Activated effector memory CD4-positive, alpha-beta T cell treated with anti-CD3 and anti-CD28 coated beads, Interleukin-2, amount 50 U/mL, for 16 hours (primary cell): ENCODE measurements around the gene ARR3.
"Not testable (repeated sequence)": the region's sequence is repeated elsewhere in the genome, so short reads cannot be mapped to it uniquely, and the experiment has no call there.

Source experiments
- DNase-seq: peaks from one replicate; pipeline ENCODE4 v3.0.0-alpha.2; 2020

Gene ARR3

DNA sequence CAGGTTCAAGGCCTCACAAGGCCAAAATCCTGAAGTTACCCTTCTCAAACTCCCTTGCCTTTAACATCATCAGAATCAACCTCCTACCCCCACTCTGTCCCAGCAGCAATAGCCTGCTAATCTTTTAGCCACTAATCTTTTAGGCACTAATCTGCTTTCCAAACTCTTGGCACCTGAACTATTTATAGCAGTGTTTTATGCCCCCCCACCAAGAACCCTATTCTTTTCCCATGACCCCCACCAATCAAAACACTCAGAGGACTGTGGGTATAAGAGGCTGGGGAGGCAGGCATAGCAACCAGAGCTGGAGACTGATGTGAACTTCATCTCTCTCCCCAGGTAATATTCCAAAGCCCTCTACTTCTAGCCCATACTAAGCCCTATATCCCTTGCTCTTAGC, at the start of gene ARR3:
TSS of gene ARR3 (plus strand) at position 301 of the 400 bp plus-strand sequence. CDS start 1,052 bp downstream, outside the sequence.
- no peak for DNase-seq

DNA sequence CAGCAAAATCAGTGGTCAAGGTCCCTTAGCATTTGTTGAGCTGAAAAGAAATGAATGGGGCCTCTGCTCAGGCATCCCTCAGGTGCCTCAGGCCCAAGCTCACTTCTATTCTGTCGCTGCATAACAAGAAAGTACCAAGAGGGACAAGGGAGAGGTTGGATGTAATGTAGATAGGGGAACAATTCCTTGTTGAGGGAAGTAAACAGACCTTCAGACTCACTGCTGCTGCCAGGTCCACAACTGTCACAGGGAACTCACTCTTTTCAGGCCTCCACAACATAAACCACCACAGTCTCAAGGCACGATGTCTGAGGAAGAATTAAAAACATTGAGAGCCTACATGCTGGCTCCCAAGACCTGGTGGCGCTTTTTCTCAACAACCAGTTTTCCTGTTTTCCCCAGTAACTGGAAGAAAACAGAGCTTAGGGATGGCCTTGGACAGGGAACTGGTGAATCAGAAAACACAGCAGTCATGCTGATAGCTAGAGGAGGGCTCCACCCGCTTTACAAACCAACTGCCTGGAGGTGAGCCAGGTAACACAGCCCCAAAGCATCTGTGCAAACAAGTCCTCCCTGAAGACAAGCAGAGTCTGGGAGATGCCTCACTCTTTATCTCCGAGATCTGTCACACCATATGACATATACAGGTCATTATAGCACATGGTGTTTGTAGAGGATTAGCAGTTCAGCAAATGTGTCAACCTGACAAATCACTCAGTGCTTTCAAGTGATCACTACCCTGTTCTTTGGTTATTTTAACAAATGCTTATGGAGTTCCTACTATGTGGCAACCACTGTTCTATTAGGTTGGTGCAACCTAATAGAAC, 48.0 kb upstream of the ARR3 start:
- DNase-seq: no peak

DNA sequence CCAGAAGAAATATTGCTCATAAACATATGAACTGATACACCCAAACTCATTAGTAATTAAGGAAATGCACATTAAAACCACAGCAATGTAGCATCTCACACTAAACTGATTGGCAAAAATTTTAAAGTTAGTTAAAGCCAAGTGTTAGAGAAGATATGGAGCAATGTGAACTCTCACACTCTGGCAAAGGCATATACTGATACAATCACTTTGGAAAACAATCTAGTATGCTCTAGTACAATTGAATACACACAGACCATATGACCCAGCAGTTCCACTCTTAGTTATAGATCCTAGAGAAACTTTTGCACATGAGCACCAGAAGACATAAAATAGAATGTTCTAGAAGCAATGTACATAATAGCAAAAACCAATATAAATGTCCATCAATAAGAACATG, 42.1 kb upstream of the ARR3 start:
- no peak for DNase-seq

DNA sequence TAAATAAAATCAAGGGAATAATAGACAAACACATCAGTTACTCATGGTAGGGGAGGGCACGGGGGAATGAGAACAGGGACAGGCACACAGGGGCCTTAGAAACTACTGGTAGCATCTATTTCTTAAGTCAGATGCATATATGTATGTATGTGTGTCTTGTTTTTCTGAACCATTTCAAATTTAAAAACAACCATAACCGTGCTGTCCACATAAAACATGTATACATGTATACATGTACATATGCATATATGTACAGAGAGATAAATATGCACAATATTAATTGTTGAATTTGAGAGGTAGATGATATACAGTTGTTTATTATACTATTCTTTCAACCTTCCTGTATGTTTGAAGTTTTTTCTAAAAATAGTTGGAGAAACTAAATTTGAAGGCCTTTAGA, 41.4 kb upstream of the ARR3 start:
- no peak for DNase-seq

DNA sequence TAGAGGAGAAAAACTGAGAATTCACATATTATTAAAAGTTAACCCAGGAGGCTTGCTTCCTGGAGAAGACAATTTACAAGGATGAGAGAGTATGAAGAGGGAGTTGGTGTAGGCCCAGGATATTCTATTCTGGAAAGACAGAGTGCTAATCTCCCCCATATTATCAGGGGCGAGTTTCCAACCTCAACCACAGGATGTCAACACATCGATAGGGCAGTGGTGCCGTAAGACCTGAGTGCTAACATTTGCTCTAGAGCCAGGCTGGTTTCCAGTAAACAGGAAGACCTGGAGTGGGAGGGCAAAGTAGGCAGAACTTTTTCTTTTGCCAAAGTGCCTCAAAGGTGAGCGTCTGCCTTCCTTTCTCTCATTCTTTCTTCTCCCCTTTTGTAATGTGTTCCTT, 36.5 kb upstream of the ARR3 start:
- no peak for DNase-seq

DNA sequence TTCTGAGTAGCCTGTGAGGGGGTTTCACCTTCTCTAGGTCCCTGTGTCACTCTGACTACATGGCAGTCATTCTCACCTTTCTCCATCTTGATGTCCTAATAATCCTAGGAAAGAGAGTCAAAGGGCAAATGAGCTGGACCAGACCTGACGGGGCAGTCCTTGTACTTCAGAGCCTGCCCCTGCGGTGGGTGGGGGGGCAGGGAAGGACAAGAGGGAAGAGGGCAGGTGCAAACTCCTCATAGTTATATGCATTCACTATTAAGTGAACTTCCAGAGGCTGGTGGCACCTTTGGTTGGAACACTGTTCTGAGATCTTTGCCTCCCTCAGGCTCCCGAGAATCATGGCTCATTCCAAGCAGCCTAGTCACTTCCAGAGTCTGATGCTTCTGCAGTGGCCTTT, 33.8 kb upstream of the ARR3 start, which contains the start of gene AWAT1:
TSS of gene AWAT1 (plus strand) at position 301 of the 400 bp plus-strand sequence. CDS start at position 342, 41 bp downstream.
- no peak for DNase-seq

DNA sequence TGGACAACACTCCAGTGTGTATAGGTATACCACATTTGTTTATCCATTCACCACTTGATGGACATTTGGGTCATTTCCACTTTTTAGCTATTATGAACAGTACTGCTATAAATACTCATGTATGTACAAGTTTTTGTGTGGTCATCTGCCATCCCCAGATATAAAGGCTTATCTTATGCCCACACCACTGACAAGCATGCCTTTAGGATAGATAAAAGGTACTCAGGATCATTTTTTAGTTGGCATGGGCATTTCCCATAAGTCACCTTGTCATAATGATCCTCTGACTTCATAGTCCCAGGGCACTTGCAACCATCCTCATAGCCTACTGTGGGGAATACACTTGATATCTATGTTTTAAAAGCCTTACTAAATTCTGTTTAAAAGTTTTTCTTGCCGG, 27.4 kb upstream of the ARR3 start:
- DNase-seq: no peak

DNA sequence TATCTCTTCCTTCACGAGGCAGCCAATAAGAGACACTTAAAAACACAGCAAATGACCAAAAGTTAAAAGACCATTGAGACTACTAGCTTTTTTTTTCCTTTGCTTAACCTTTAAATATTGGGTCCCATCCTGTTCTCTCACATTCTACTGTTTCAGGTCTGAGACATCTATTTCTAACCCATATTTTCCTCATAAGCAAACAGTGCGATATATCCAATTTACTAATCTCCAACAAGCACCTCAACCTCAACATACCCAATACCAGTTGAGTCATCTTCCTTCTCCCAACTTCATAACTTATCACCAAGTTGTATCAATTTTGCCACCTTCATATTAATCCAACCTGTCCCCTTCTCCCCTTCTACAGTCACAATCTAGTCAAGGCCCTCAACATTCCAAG, 26.6 kb upstream of the ARR3 start:
- DNase-seq: no peak

DNA sequence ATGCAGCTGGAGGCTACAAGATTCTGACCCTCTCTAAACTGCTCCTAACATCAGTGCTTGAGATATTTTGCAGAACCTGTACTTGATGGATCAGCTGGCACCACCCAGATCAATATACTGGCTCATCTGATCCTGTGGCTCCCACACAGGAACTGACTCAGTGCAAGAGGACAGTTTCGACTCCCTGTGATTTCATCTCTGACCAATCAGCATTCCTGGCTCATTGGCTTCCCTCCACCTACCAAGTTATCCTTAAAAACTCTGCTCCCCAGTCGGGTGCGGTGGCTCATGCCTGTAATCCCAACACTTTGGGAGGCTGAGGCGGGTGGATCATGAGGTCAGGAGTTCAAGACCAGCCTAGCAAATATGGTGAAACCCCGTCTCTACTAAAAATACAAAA, 24.5 kb upstream of the ARR3 start:
- not testable (repeated sequence) for DNase-seq

DNA sequence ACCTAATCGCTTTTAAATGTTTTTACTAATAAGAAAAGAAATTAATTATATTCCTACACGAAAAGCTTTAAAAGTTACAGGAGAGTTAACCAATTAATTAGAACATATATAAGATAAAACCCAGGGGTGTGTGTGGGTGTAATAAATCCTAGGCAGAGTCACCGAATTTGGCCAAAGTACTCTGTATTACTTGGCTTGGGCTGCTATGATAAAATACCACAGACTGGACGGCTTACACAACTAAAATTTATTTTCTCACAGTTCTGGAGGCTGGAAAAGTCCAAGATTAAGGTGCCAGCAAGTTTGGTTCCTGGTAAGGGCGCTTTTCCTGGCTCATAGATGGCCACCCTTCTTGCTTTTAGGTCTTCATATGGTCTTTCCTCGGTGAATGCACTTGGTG, 23.3 kb upstream of the ARR3 start:
- DNase-seq: no peak

DNA sequence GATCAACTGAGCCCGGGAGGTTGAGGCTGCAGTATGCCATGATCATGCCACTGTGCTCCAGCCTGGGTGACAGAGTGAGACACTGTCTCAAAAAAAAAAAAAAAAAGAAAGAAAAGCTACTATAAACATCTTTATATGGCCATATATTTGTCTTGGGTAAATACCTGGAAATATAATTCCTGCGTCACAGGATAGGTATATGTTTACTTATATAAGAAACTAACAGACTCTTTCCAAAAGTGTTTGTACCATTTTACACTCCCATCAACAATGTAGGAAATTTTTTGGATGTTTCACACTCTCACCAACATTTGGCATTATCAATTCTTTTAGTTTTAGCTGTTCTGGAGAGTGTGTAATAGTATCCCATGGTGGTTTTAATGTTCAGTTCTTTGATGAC, 20.9 kb upstream of the ARR3 start:
- no peak for DNase-seq

DNA sequence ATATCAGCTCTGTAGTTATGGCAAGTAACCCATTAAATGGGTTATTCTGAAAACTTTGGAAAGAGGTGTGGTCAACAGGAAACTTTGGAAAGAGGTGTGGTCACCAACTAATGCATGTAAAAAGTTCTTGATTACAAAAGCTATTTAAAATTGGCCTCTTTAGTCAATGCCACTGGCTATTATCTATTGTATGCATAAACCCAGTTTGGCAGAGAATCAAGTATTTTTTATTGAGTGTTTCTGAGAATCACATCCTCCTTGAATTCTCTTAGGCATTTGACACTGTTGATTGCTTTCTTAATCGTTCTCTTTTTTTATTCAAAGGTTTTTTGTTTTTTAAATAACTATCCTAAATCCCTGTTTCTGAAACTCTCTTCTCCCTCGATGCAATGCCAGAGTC, 15.6 kb upstream of the ARR3 start:
- DNase-seq: no peak

DNA sequence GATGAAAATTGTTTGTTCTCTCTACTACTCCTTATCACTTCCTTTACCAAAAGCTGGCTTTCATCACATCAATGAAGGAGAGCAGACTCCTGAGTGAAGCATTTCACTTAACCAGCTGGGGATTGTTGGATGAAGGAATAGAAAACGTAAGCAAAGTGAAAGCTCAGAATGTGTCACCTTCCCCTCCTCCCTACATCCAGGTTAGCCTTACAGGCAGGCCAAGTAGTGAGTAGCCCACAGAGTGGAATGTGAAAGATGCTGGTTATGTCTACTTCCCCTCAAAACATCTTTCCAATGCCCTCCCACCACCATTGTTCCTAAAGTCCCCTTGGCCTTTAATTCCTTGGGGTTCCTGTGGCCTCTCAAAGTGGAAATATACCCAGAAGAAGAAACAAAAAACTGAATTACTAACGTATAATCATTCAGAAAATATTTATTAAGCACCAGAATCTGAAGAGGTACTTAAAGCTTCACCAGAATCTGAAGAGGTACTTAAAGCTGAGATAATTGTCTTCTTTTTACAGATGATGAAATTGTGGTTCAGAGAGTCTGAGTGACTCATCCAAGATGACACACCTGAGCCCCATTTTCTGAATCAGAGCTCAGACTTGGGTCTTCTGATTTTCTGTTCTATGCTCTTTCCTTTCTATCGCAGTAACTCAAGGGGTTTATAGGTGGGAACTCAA, 14.6 kb upstream of the ARR3 start:
- no peak for DNase-seq

DNA sequence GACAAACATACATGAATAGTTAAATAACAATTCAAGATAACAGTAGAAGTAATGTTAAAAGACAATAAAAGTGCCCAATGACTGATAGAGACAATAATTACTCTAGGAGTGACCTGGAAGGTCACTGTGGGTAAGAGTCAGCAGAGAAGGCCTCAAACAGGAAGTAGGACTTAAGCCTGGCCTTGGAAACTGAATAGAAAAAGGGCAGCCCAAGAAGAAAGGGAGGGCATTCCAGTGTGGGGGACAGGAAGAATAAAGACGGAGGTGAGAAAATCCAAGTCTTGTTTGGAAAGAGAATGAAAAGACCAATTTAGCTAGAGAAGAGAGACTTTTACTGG, 14.1 kb upstream of the ARR3 start:
- no peak for DNase-seq

DNA sequence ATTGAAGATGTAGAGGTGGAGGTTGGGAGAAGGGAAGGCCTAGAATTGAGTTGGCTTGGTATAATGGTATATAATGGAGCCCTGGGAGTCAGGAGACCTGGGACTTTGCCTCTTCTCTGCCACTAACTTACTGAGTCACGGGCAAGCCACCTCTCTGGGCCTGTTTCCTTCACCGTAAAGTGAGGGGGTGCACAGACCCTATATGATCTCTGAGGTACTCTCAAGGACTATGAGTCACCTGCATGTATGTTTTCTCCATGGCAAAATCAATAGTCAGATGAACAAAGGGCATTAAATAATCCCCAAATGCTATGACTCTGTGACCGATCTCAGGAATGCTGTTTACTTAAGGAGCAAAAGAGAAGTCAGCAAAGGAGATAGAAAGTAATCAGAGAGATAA, 13.2 kb upstream of the ARR3 start:
- DNase-seq: no peak

DNA sequence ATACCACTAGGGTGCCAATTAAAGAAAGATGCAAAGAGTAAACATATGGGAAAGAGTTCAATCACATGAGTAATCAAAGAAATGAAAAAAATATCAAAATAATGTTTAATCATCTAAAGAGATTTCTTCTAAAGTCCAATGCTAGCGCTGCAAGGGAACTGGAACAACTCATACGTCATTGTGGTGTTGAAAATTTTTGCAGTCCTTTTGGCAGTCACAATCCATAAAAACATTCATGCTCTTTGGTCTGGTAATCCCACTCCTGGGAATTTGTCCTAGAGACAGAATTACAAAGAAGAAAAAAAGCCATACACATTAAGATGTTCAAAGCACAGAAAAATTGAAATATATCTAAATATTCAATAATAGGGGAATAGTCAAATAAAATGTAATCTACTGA, 12.7 kb upstream of the ARR3 start:
- no peak for DNase-seq

DNA sequence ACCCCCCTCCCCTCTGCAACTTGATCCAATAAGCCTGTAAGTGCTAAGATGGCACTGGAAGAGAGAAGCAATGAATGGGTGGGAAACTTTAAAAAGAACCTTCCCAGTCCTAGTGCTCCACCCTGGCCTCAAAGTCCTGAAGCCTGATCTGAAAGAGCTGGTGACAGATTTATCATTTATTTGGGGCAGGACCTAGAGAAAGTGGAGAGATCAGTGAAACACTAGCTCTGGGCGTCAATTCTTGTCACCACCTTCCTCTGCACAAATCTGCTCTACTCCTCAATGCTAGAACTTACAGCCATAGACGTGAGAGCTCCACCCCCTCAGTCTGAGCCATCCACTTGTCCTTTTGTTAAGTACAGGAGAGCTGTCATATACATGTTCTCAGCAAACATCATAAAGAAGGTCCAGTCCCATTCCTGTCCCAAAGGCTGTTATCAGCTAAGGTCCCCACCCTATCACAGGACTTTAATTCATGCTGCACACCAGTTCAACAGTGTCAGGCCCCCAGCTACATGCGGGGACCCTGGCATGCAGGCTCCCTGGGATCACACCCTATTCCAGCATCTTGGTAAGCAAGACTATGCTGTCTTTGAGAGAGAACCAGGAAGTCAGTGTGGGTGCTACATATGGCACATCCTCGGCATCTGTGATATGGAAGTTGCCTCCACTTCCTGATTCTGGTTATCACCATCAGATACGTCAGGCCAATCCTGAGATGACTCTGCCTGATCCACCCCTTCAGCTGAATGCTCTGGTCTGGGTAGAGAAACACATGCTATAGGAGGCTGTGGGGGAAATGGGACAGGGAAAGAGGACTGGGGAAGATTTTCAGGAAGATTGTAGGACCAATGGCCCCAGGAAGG, 10.5 kb upstream of the ARR3 start:
- DNase-seq: no peak

DNA sequence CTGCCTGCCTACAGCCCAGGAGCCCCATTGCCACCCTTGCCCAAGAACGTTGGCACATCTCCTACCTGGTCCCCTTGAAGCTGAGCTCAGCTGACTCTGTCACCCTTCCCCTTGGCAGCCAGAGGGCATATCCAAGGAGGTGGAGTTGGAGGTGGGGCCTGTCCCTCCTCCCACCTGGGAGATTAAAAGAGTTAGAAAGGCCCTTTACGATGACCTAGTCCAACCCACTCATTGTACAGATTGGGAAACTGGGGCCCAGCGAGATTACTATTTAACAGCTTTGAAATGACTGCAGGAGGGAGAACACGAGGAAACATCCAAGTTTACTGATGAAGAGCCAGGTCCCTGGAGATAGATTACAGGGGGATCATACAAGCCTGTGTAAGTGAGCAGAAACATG, 8.0 kb upstream of the ARR3 start, which contains the start of gene P2RY4:
TSS of gene P2RY4 (minus strand) at position 101 of the 400 bp plus-strand sequence. CDS start 580 bp downstream, outside the sequence.
- no peak for DNase-seq

DNA sequence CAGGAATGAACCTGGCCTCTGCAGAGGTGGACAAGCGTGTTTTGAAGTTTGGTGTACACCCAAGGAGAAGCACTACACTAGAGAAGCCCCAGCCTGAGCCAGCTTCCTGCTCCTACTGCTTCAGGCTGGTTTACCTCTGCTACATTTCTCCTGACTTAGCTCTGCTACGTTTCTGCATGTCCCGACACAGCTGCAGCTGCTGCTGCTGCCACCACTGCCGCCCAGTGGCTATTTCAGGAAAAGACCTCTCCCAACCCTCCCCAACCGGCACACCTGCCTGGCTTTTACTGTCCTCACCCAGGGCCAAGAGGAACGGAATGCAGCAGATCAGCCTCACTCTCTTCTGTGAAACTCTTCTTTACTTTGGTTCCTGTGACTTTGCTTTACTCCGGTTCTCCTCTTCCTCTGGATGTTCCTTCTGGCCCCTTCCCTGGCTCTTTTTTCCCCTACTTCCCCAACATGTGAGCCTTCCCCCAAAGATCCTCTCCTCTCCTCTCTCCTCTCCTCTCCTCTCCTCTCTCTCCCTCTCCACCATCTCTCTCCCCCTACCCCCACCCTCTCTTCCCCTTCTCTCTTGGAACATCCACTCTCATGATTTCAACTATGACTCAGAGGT, 5.1 kb upstream of the ARR3 start:
- DNase-seq: no peak

DNA sequence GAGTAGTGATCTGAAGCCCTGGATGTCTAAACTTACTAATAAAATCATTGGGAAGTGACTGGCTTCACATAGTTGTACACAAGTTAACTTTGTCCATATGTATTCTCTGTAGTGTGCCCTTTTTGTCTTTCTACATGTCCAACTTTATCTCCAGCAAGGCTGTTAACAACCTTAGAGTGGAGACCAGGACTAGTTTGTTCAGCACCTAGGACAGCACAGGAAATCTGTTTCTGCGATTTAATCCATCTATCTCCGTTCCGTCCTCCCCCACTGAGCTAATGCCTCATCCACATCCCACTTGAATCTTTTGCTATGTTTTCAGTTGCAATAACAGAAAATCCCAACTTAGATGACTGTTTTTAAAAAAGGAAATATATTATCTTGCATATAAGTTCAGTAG, 3.4 kb upstream of the ARR3 start:
- no peak for DNase-seq

DNA sequence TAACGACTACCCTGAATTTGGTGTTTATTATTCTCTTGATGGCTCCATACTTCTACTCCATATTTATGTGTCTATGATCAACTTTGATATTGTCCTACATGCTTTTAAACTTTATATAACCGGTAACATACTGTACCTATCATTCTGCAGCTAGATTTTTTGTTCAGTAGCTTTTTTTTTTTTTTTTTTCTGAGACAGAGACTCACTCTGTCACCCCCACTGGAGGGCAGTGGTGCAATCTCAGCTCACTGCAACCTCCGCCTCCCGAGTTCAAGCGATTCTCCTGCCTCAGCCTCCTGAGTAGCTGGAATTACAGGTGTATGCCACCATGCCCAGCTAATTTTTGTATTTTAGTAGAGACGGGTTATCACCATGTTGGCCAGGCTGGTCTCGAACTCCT, 5.9 kb downstream of the ARR3 start:
- not testable (repeated sequence) for DNase-seq

DNA sequence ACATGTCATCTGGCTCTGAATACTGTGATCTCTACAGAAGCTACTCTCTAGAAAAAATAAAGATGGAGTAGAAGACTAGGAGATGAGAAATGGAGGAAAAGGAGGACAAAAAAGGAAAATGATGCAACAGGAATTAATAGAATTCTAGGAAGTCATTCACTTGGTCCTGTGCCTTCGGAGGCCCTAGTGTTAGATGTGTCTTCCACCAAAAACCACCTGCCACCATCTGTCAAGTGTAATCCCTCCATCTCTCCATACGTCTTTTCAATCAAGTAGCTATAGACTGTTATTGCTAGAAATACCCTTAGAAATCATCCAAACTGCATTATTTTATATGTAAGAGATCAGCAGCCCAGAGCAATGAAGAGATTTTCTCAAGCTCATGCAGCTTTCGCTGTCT, 10.9 kb downstream of the ARR3 start:
- DNase-seq: no peak

DNA sequence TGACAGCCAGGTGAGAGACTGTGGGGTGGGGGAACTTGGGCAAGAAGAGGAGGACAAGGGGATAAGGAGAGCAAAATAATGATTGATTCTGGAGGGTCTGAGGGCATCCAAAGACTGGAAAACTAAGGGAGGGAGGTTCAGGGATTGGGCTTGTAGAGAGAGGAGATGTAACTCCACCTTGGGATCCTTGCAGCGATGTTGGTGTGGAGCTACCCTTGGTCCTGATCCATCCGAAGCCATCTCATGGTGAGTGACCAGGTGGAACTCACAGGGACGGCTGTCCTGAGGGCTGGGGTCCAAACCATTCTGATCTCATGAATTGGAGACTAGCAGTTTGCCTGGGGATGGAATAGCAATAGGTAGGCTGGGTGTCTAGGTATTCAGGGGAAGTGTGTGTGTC, 12.4 kb downstream of the ARR3 start:
- no peak for DNase-seq
